Measurements from ENCODE around the gene DPM2. TPM values are rescaled to one million over a fixed set of nuclear protein-coding genes. Genes with fewer than 3 reads are reported as not detected.

DPM2 gene
- total RNA-seq, 2 experiments from 2014 or later: 41.5 to 42.0 TPM

GRCh38 chr9:127963041-127963358 lies 25.3 kb upstream of the DPM2 start:
- Mint-ChIP-seq H3K9me3 (no peaks in the 10 kb centered on the region), H3K27ac (peak overlapping the region; percentile 82), H3K36me3 (peaks cover 4% of the 10 kb centered on the region), H3K4me3 (peak overlapping the region; percentile 22), H3K27me3 (no peaks in the 10 kb centered on the region), H3K4me1 (ENCODE audit: low read depth) (peaks cover 94% of the 10 kb centered on the region)
- POLR2A ChIA-PET: interaction anchor here (0.5 to 2.2 kb wide), 3 partner anchors 8 to 185 kb away, joined by 3 to 6 read pairs (median 4); no protein-coding TSS in a partner anchor
- no peak for DNase-seq
- intact Hi-C loops (cut with micrococcal nuclease): no loop called here
- CTCF ChIA-PET: interaction anchor here (0.7 to 2.1 kb wide), 4 partner anchors 9 to 72 kb away, joined by 3 to 6 read pairs (median 4); no protein-coding TSS in a partner anchor

DNA sequence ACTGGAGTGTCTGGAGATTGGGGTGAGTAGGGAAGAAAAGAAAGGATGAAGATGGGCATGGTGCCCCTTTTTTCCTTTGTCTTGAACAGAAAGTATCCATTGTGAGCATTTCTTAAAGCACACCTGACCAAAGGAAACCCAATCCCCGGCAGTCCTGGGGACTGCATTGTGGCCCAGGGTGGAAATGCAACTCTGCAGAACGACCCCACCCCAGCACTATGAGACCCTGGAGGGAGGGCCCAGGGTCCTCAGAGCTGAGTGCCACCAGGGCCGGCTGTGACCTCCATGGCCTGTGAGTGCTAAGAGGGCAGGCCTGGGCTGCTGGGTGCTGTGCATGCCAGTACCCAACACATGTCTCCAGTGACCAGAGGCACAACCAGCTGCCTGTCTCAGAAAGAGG lies 24.6 kb upstream of the DPM2 start:
- Mint-ChIP-seq H3K27ac (peak overlapping the region; percentile 82), H3K9me3 (no peaks in the 10 kb centered on the region), H3K36me3 (peaks cover 7% of the 10 kb centered on the region), H3K4me3 (no peak overlapping the region), H3K27me3 (no peaks in the 10 kb centered on the region), H3K4me1 (ENCODE audit: low read depth) (peaks cover 93% of the 10 kb centered on the region)
- ChIA-PET CTCF (interaction anchor here (0.7 to 1.6 kb wide), 3 partner anchors 10 to 73 kb away, joined by 3 to 4 read pairs (median 4); no protein-coding TSS in a partner anchor), POLR2A (interaction anchor here (0.5 to 2.2 kb wide), 3 partner anchors 7 to 184 kb away, joined by 3 to 6 read pairs (median 4); no protein-coding TSS in a partner anchor)
- intact Hi-C loops (cut with micrococcal nuclease): no loop called here
- DNase-seq: no peak

- Mint-ChIP-seq H3K4me1 (ENCODE audit: low read depth) (peaks cover 93% of the 10 kb centered on the region), H3K27ac (peak overlapping the region; percentile 82), H3K9me3 (no peaks in the 10 kb centered on the region), H3K27me3 (no peaks in the 10 kb centered on the region), H3K36me3 (peaks cover 7% of the 10 kb centered on the region), H3K4me3 (no peak overlapping the region)
- intact Hi-C loops (cut with micrococcal nuclease): no loop called here
- no peak for DNase-seq
- ChIA-PET CTCF (interaction anchor here (1.6 to 1.8 kb wide), 3 partner anchors 18 to 74 kb away, joined by 4 to 12 read pairs (median 4); no protein-coding TSS in a partner anchor), POLR2A (interaction anchor here (1.5 kb wide), 1 partner anchor 9 kb away, joined by 3 read pairs; no protein-coding TSS in a partner anchor)
Observed at GRCh38 chr9:127961613-127962155, 24.0 kb upstream of the DPM2 start.

GRCh38 chr9:127961155-127961490 lies 23.5 kb upstream of the DPM2 start:
- H3K9me3 Mint-ChIP-seq: no peaks in the 10 kb centered on the region
- no peak for DNase-seq
- CTCF ChIA-PET: interaction anchor here (1.1 to 1.8 kb wide), 3 partner anchors 18 to 74 kb away, joined by 4 to 12 read pairs (median 6); no protein-coding TSS in a partner anchor
- H3K27ac Mint-ChIP-seq: peak overlapping the region; percentile 82
- no peak overlapping the region for H3K4me3 Mint-ChIP-seq
- H3K27me3 Mint-ChIP-seq: no peaks in the 10 kb centered on the region
- POLR2A ChIA-PET: interaction anchor here (0.7 kb wide), 1 partner anchor 211 kb away, joined by 4 read pairs; no protein-coding TSS in a partner anchor
- peaks cover 7% of the 10 kb centered on the region for H3K36me3 Mint-ChIP-seq
- intact Hi-C loops (cut with micrococcal nuclease): no loop called here
- peaks cover 89% of the 10 kb centered on the region for H3K4me1 Mint-ChIP-seq (ENCODE audit: low read depth)

GRCh38 chr9:127960410-127961154 lies 22.9 kb upstream of the DPM2 start:
- DNase-seq: no peak
- Mint-ChIP-seq H3K9me3 (no peaks in the 10 kb centered on the region), H3K4me3 (no peak overlapping the region), H3K27me3 (no peaks in the 10 kb centered on the region), H3K27ac (peak overlapping the region; percentile 87), H3K36me3 (peaks cover 7% of the 10 kb centered on the region), H3K4me1 (ENCODE audit: low read depth) (peaks cover 89% of the 10 kb centered on the region)
- CTCF ChIA-PET: interaction anchor here (1.1 to 1.8 kb wide), 3 partner anchors 18 to 75 kb away, joined by 4 to 12 read pairs (median 6); no protein-coding TSS in a partner anchor
- intact Hi-C loops (cut with micrococcal nuclease): no loop called here
- POLR2A ChIA-PET: interaction anchor here (0.6 to 0.7 kb wide), 2 partner anchors 23 to 210 kb away, joined by 3 to 4 read pairs; no protein-coding TSS in a partner anchor

DNA sequence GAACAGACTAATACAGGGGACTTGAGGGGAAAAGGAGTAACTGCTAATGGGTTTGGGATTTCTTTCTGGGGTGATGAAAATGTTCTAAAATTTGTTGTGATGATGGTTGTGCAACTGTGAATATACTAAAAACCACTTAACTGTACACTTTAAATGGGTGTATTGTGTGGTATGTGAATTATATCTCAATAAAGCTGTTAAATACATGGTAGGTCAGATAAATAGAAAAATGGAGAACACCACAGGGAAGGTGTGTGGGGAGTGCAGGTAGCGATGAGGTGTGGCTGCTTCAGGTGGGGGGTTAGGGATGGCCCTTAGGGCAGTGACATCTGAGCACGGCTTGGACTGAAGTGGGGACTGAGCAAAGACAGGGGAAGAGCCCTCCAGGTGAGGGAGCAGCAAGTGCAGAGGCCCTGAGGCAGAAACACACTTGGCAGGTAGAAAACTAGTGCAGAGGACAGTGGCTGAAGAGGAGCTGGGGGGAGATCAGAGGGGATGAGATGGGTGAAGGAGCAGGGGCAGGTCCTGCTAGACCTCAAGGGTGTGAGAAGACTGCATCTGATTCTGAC lies 22.3 kb upstream of the DPM2 start:
- H3K27me3 Mint-ChIP-seq: no peaks in the 10 kb centered on the region
- H3K36me3 Mint-ChIP-seq: peaks cover 7% of the 10 kb centered on the region

DNA sequence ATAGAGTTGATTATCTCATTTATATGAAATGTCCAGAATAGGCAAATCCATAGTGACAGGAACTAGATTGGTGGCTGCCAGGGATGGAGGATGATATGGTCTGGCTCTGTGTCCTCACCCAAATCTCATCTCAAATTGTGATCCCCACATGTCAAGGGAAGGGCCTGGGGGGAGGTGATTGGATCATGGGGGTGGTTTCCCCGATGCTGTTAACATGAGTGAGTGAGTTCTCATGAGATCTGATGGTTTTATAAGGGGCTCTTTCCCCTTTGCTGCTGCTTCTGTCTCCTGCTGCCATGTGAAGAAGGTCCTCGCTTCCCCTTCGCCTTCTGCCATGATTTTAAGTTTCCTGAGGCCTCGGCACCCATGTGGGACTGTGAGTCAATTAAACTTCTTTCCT lies 21.7 kb upstream of the DPM2 start:
- Mint-ChIP-seq H3K4me3 (no peak overlapping the region), H3K27ac (peak overlapping the region; percentile 87), H3K4me1 (ENCODE audit: low read depth) (peaks cover 91% of the 10 kb centered on the region), H3K36me3 (peaks cover 7% of the 10 kb centered on the region), H3K27me3 (no peaks in the 10 kb centered on the region), H3K9me3 (no peaks in the 10 kb centered on the region)
- ChIA-PET POLR2A (no interaction called here), CTCF (interaction anchor here (1.0 to 9.9 kb wide), 4 partner anchors 17 to 76 kb away, joined by 3 to 142 read pairs (median 62); no protein-coding TSS in a partner anchor)
- intact Hi-C loops (cut with micrococcal nuclease): loop anchor here (5.0 kb wide), 1 partner anchor 158 kb away; no protein-coding TSS in a partner anchor
- DNase-seq: no peak

More for the DNA sequence above, 22.3 kb upstream of the DPM2 start:
- no peak overlapping the region for H3K4me3 Mint-ChIP-seq
- POLR2A ChIA-PET: interaction anchor here (0.6 kb wide), 1 partner anchor 24 kb away, joined by 3 read pairs; no protein-coding TSS in a partner anchor
- peak overlapping the region; percentile 87 for H3K27ac Mint-ChIP-seq
- CTCF ChIA-PET: interaction anchor here (1.1 to 9.9 kb wide), 4 partner anchors 17 to 76 kb away, joined by 4 to 120 read pairs (median 9); no protein-coding TSS in a partner anchor
- H3K9me3 Mint-ChIP-seq: no peaks in the 10 kb centered on the region
- intact Hi-C loops (cut with micrococcal nuclease): loop anchor here (5.0 kb wide), 1 partner anchor 157 kb away; no protein-coding TSS in a partner anchor
- H3K4me1 Mint-ChIP-seq (ENCODE audit: low read depth): peaks cover 89% of the 10 kb centered on the region
- DNase-seq: no peak

GRCh38 chr9:127958728-127959127 lies 21.1 kb upstream of the DPM2 start:
- Mint-ChIP-seq H3K27me3 (no peaks in the 10 kb centered on the region), H3K36me3 (peaks cover 7% of the 10 kb centered on the region), H3K27ac (peak overlapping the region; percentile 26), H3K9me3 (no peaks in the 10 kb centered on the region), H3K4me3 (no peak overlapping the region), H3K4me1 (ENCODE audit: low read depth) (peaks cover 91% of the 10 kb centered on the region)
- ChIA-PET CTCF (interaction anchor here (0.9 to 9.9 kb wide), 6 partner anchors 9 to 76 kb away, joined by 3 to 142 read pairs (median 4); no protein-coding TSS in a partner anchor), POLR2A (no interaction called here)
- DNase-seq: no peak
- intact Hi-C loops (cut with micrococcal nuclease): loop anchor here (5.0 kb wide), 1 partner anchor 159 kb away; no protein-coding TSS in a partner anchor

- ChIA-PET POLR2A (interaction anchor here (1.1 to 2.7 kb wide), 7 partner anchors 8 to 71 kb away, joined by 3 to 31 read pairs (median 6); partner anchors contain the start of gene EEIG1), CTCF (interaction anchor here (0.6 to 9.9 kb wide), 27 partner anchors 8 to 162 kb away, joined by 3 to 142 read pairs (median 6); partner anchors contain the start of gene EEIG1)
- no peaks in the 10 kb centered on the region for H3K27me3 Mint-ChIP-seq
- H3K36me3 Mint-ChIP-seq: peaks cover 3% of the 10 kb centered on the region
- peak overlapping the region; percentile 92 for H3K27ac Mint-ChIP-seq
- intact Hi-C loops (cut with micrococcal nuclease): loop anchor here (1.0 to 5.0 kb wide), 5 partner anchors 15 to 162 kb away; no protein-coding TSS in a partner anchor
- H3K4me3 Mint-ChIP-seq: peak overlapping the region; percentile 30
- peaks cover 80% of the 10 kb centered on the region for H3K4me1 Mint-ChIP-seq (ENCODE audit: low read depth)
- DNase-seq: peak; percentile 95
- no peaks in the 10 kb centered on the region for H3K9me3 Mint-ChIP-seq
Observed at GRCh38 chr9:127955294-127956015, 17.8 kb upstream of the DPM2 start.

GRCh38 chr9:127954831-127955293 lies 17.2 kb upstream of the DPM2 start:
- CTCF ChIA-PET: interaction anchor here (0.7 to 9.9 kb wide), 22 partner anchors 9 to 163 kb away, joined by 3 to 142 read pairs (median 10); partner anchors contain the start of gene EEIG1
- no peak for DNase-seq
- H3K36me3 Mint-ChIP-seq: peaks cover 5% of the 10 kb centered on the region
- peak overlapping the region; percentile 92 for H3K27ac Mint-ChIP-seq
- intact Hi-C loops (cut with micrococcal nuclease): loop anchor here (1.0 to 5.0 kb wide), 5 partner anchors 15 to 162 kb away; no protein-coding TSS in a partner anchor
- H3K4me1 Mint-ChIP-seq (ENCODE audit: low read depth): peaks cover 78% of the 10 kb centered on the region
- H3K27me3 Mint-ChIP-seq: no peaks in the 10 kb centered on the region
- POLR2A ChIA-PET: interaction anchor here (1.1 to 2.7 kb wide), 8 partner anchors 8 to 77 kb away, joined by 3 to 31 read pairs (median 6); partner anchors contain the start of gene EEIG1
- no peak overlapping the region for H3K4me3 Mint-ChIP-seq
- no peaks in the 10 kb centered on the region for H3K9me3 Mint-ChIP-seq
